HCT116 (cell line): ENCODE results near the gene SIGLEC5. TPM values are rescaled to one million over a fixed set of nuclear protein-coding genes. Genes with fewer than 3 reads are reported as not detected.

Experiments used
- ATAC-seq: fragments of 200-7000 bp; cut with Tn5 transposase; 2 replicates; pipeline ENCODE4 v1.9.1; 2020; ENCODE audit warnings: mild to moderate bottlenecking, moderate library complexity
- BruUV-seq: library from RNA; stranded (reverse); fragments of 400-500 nt; replicated peaks from 2 replicates; lab custom pipeline; 2021; lab: Mats Ljungman, UMichigan
- CTCF ChIA-PET: fragments of 300-600 bp; sonication (Branson Sonifier 250); formaldehyde crosslinking; loops from one replicate; lab custom pipeline; 2021; ENCODE audit warnings: antibody characterized with exemption; lab: Charles Lee
- POLR2A ChIA-PET: fragments of 300-600, 350-600 bp; sonication (Branson Sonifier 250); formaldehyde crosslinking; loops from one replicate; lab custom pipeline; 2021; ENCODE audit warnings: antibody characterized with exemption; lab: Charles Lee
- RAD21 ChIA-PET, 2 experiments: fragments of 300-600 bp; sonication (Branson Sonifier 250); formaldehyde crosslinking; loops; one replicate each; lab custom pipeline; 2023; ENCODE audit warnings: low total read pairs in 2 of 2; ENCODE audit not compliant: uncharacterized antibody in 2 of 2, unreplicated experiment in 2 of 2, low non-redundant PET in 1 of 2; lab: Charles Lee
- DNase-seq: peaks from one replicate; pipeline ENCODE4 v3.0.0-alpha.2; 2010; ENCODE audit warnings: low read depth, low spot score
- H2AFZ ChIP-seq: fragments of 200-600 bp; shearing (Covaris generic), sonication (generic); 2 replicates; pipeline ENCODE4 v1.6.1; 2017; ENCODE audit warnings: low read depth, mixed run types, mixed read lengths, antibody characterized with exemption, low read length; ENCODE audit not compliant: poor library complexity, severe bottlenecking
- H3K27ac ChIP-seq: 2 replicates; pipeline ENCODE4 v1.5.1; 2012; ENCODE audit warnings: low read depth, low read length
- H3K27me3 ChIP-seq: fragments of 200-600 bp; sonication (generic); 2 replicates; pipeline ENCODE4 v1.6.1; 2016; ENCODE audit warnings: mixed run types, low read length, mixed read lengths; ENCODE audit not compliant: insufficient read depth
- H3K36me3 ChIP-seq, 2 experiments: fragments of 200-500 bp in 1 of 2; fragments of 200-600 bp in 1 of 2; sonication (Bioruptor generic) in 1 of 2; sonication (generic) in 1 of 2; 2 replicates each; pipeline versions ENCODE4 v1.5.1 to v1.6.1; 2014 to 2016; ENCODE audit warnings: low read length in 2 of 2, inconsistent platforms in 1 of 2, mixed read lengths in 1 of 2, mixed run types in 1 of 2; ENCODE audit not compliant: insufficient read depth in 2 of 2, control insufficient read depth in 1 of 2
- H3K4me1 ChIP-seq, 2 experiments: fragments of 200-600 bp in 1 of 2; sonication (generic) in 1 of 2; 2 replicates each; pipeline versions ENCODE4 v1.5.1 to v1.6.1; 2012 to 2017; ENCODE audit warnings: low read length in 2 of 2, inconsistent platforms in 1 of 2, mild to moderate bottlenecking in 1 of 2, mixed read lengths in 1 of 2, mixed run types in 1 of 2, moderate library complexity in 1 of 2; ENCODE audit not compliant: insufficient read depth in 2 of 2, control insufficient read depth in 1 of 2
- H3K4me2 ChIP-seq: fragments of 200-600 bp; sonication (generic); 2 replicates; pipeline ENCODE4 v1.6.1; 2017; ENCODE audit warnings: mixed run types, low read length, mixed read lengths
- H3K4me3 ChIP-seq, 2 experiments: fragments of 200-600 bp in 1 of 2; sonication (generic) in 1 of 2; replicated peaks in 1 of 2; 2 replicates each; pipeline ENCODE4 v1.5.1; 2011 to 2016; ENCODE audit warnings: low read length in 2 of 2, control low read depth in 1 of 2, low read depth in 1 of 2, mild to moderate bottlenecking in 1 of 2, mixed read lengths in 1 of 2, mixed run types in 1 of 2
- H3K79me2 ChIP-seq: fragments of 200-600 bp; sonication (generic); 2 replicates; pipeline ENCODE4 v1.6.1; 2017; ENCODE audit warnings: mild to moderate bottlenecking, mixed run types, low read length, moderate library complexity, mixed read lengths; ENCODE audit not compliant: insufficient read depth
- H3K9ac ChIP-seq: fragments of 200-600 bp; sonication (generic); 2 replicates; pipeline ENCODE4 v1.6.1; 2016; ENCODE audit warnings: low read length, mixed read lengths
- H3K9me2 ChIP-seq: fragments of 200-600 bp; sonication (generic), shearing (Covaris generic); 2 replicates; pipeline ENCODE4 v1.6.1; 2017; ENCODE audit warnings: mixed run types, mild to moderate bottlenecking, moderate library complexity; ENCODE audit not compliant: insufficient read depth
- H3K9me3 ChIP-seq, 2 experiments: fragments of 200-500 bp in 1 of 2; fragments of 200-600 bp in 1 of 2; sonication (Bioruptor generic) in 1 of 2; sonication (generic) in 1 of 2; 2 replicates each; pipeline ENCODE4 v1.6.1; 2014 to 2017; ENCODE audit warnings: low read length in 2 of 2, mixed read lengths in 2 of 2, inconsistent platforms in 1 of 2, low read depth in 1 of 2, mild to moderate bottlenecking in 1 of 2, mixed run types in 1 of 2, moderate library complexity in 1 of 2; ENCODE audit not compliant: control insufficient read depth in 1 of 2, insufficient read depth in 1 of 2
- H4K20me1 ChIP-seq: fragments of 200-600 bp; sonication (generic), shearing (Covaris generic); 2 replicates; pipeline ENCODE4 v1.6.1; 2017; ENCODE audit warnings: mixed run types, mild to moderate bottlenecking, moderate library complexity; ENCODE audit not compliant: insufficient read depth
- CTCF ChIP-seq, 3 experiments: fragments of 200-600 bp in 1 of 3; sonication (generic) in 1 of 3; IDR thresholded peaks in 2 of 3; conservative IDR thresholded peaks in 1 of 3; 2 replicates each; pipeline ENCODE4 v1.5.1; 2012 to 2017; ENCODE audit warnings: low read depth in 2 of 3, low read length in 2 of 3, antibody characterized with exemption in 1 of 3, borderline replicate concordance in 1 of 3, control low read depth in 1 of 3, mild to moderate bottlenecking in 1 of 3, mixed read lengths in 1 of 3, mixed run types in 1 of 3, moderate library complexity in 1 of 3; ENCODE audit not compliant: insufficient read depth in 1 of 3
- EGR1 ChIP-seq: IDR thresholded peaks from 2 replicates; pipeline ENCODE4 v1.6.1; 2012; ENCODE audit warnings: low read depth
- EZH2 ChIP-seq: fragments of 200-600 bp; sonication (generic); IDR thresholded peaks from 2 replicates; pipeline ENCODE4 v1.6.1; 2017; ENCODE audit warnings: antibody characterized with exemption, mixed run types
- JUND ChIP-seq: IDR thresholded peaks from 2 replicates; pipeline ENCODE4 v1.6.1; 2012
- POLR2A ChIP-seq: IDR thresholded peaks from 2 replicates; pipeline ENCODE4 v1.7.0; 2011; ENCODE audit warnings: borderline replicate concordance; ENCODE audit not compliant: insufficient read depth, insufficient read length; ENCODE audit errors: extremely low read depth
- SIN3A ChIP-seq: IDR thresholded peaks from 2 replicates; pipeline ENCODE4 v1.6.1; 2012; ENCODE audit warnings: low read depth
- SP1 ChIP-seq: IDR thresholded peaks from 2 replicates; pipeline ENCODE4 v1.6.1; 2012; ENCODE audit warnings: low read depth
- TCF7L2 ChIP-seq: IDR thresholded peaks from 2 replicates; pipeline ENCODE4 v1.7.0; 2011; ENCODE audit warnings: borderline replicate concordance, inconsistent platforms; ENCODE audit not compliant: insufficient read depth, insufficient read length; ENCODE audit errors: extremely low read depth
- ZBTB33 ChIP-seq: IDR thresholded peaks from 2 replicates; pipeline ENCODE4 v1.6.1; 2011; ENCODE audit warnings: mild to moderate bottlenecking, low read length, moderate library complexity; ENCODE audit not compliant: insufficient replicate concordance; ENCODE audit errors: extremely low read depth
- ZFX ChIP-seq: fragments of 450-650 bp; IDR thresholded peaks from 2 replicates; pipeline ENCODE4 v1.6.1; 2017
- ZNF274 ChIP-seq: fragments of 200-500 bp; sonication (Bioruptor generic); IDR thresholded peaks from 2 replicates; pipeline ENCODE4 v1.6.1; 2014; ENCODE audit warnings: mild to moderate bottlenecking, low read depth, low read length, inconsistent platforms
- intact Hi-C: fragments of 100-400 bp; cut with micrococcal nuclease; formaldehyde crosslinking; loops from 2 replicates; pipeline ENCODE4 v1.10.0; 2022
- total RNA-seq: library from RNA; stranded (reverse); gene quantifications from one replicate; pipeline ENCODE4 v1.2.1, GENCODE V29; 2021; ENCODE audit not compliant: unreplicated experiment

Gene SIGLEC5
- total RNA-seq, 1 experiment from 2014 or later = not detected

- H4K20me1 ChIP-seq = no peaks in the 10 kb centered on the region
- H3K27me3 ChIP-seq = peaks cover 56% of the 10 kb centered on the region
- H3K4me3 ChIP-seq = no peak overlapping the region
- ChIA-PET CTCF (no interaction called here), RAD21 (no interaction called here), POLR2A (no interaction called here)
- no TSS peak for BruUV-seq
- DNase-seq = no peak
- H3K79me2 ChIP-seq = no peaks in the 10 kb centered on the region
- no peaks in the 10 kb centered on the region for H3K36me3 ChIP-seq
- ATAC-seq = no peak
- no peak overlapping the region for H3K9ac ChIP-seq
- no peaks in the 10 kb centered on the region for H3K4me1 ChIP-seq
- no peak overlapping the region for H2AFZ ChIP-seq
- H3K9me2 ChIP-seq = no peaks in the 10 kb centered on the region
- no peak overlapping the region for H3K4me2 ChIP-seq
- no peak overlapping the region for H3K27ac ChIP-seq
- TF ChIP-seq JUND (no peak), ZBTB33 (no peak), ZFX (no peak), SP1 (no peak), SIN3A (no peak), TCF7L2 (no peak), EGR1 (no peak), ZNF274 (no peak), EZH2 (no peak), CTCF (IDR thresholded peaks at IDR 0.05 in 2 of 3, conservative IDR thresholded peaks at IDR 0.05 in 1 of 3; ENCODE audit: borderline replicate concordance in 1 of 3, insufficient read depth in 1 of 3, low read depth in 2 of 3, low read length in 2 of 3) (no peak), POLR2A (no peak)
- intact Hi-C loops = no loop called here
- no peaks in the 10 kb centered on the region for H3K9me3 ChIP-seq
Measured at GRCh38 chr19:51614789-51615188, 15.4 kb downstream of the SIGLEC5 start.
